SK-N-MC (cell line): ENCODE results near the gene DNAJB11.

Source experiments
- EZH2 ChIP-seq: fragments of 200-600 bp; sonication (generic); IDR thresholded peaks from one replicate; pipeline ENCODE4 v1.6.1; 2017; ENCODE audit warnings: antibody characterized with exemption
- POLR2AphosphoS5 ChIP-seq: IDR thresholded peaks from 2 replicates; pipeline ENCODE4 v1.6.1; 2012; ENCODE audit warnings: mild to moderate bottlenecking, low read depth, low read length, borderline replicate concordance

- TF ChIP-seq EZH2 (no peak), POLR2AphosphoS5 (no peak)
These were observed 19.1 kb upstream of the DNAJB11 start for GRCh38 chr3:186551387-186551786.
